ENCODE results near the gene ESD.
A peak's percentile ranks its signal among the peaks of the same experiment; 100 is the strongest.

ESD gene

GRCh38 chr13:46796515-46797474 lies at the start of gene ESD:
Gene ESD, minus strand, starts transcription at chr13:46797161. Its CDS starts 5,748 bp downstream, at chr13:46791413.
- H3K27ac ChIP-seq: peak within 1 kb of the TSS; percentile 90
- TF ChIP-seq CTCF (conservative IDR thresholded peaks at IDR 0.05): no peak
- peak; percentile 89 for TF ChIP-seq ZFX (IDR thresholded peaks at IDR 0.05)

GRCh38 chr13:46846726-46847125 lies 49.8 kb upstream of the ESD start:
- TF ChIP-seq ZFX (IDR thresholded peaks at IDR 0.05) (no peak), CTCF (conservative IDR thresholded peaks at IDR 0.05) (no peak)
- no peak overlapping the region for H3K27ac ChIP-seq

- no peak for TF ChIP-seq CTCF (conservative IDR thresholded peaks at IDR 0.05)
- no peak for TF ChIP-seq ZFX (IDR thresholded peaks at IDR 0.05)
- no peak overlapping the region for H3K27ac ChIP-seq
Observed at GRCh38 chr13:46845146-46845545, 48.2 kb upstream of the ESD start.

- TF ChIP-seq CTCF (conservative IDR thresholded peaks at IDR 0.05): no peak
- TF ChIP-seq ZFX (IDR thresholded peaks at IDR 0.05): no peak
- no peak overlapping the region for H3K27ac ChIP-seq
Observed at GRCh38 chr13:46844431-46844830, 47.5 kb upstream of the ESD start.

- TF ChIP-seq CTCF (conservative IDR thresholded peaks at IDR 0.05): no peak
- no peak for TF ChIP-seq ZFX (IDR thresholded peaks at IDR 0.05)
- H3K27ac ChIP-seq: no peak overlapping the region
Observed at GRCh38 chr13:46839399-46839798, 42.4 kb upstream of the ESD start.

- H3K27ac ChIP-seq: no peak overlapping the region
- TF ChIP-seq ZFX (IDR thresholded peaks at IDR 0.05): no peak
- no peak for TF ChIP-seq CTCF (conservative IDR thresholded peaks at IDR 0.05)
Observed at GRCh38 chr13:46834657-46835056, 37.7 kb upstream of the ESD start.

GRCh38 chr13:46831588-46832194 lies 34.7 kb upstream of the ESD start:
- TF ChIP-seq CTCF (conservative IDR thresholded peaks at IDR 0.05) (peak; percentile 81), ZFX (IDR thresholded peaks at IDR 0.05) (no peak)
- no peak overlapping the region for H3K27ac ChIP-seq
